ENCODE data around the gene SYDE1.

The SYDE1 gene

DNA sequence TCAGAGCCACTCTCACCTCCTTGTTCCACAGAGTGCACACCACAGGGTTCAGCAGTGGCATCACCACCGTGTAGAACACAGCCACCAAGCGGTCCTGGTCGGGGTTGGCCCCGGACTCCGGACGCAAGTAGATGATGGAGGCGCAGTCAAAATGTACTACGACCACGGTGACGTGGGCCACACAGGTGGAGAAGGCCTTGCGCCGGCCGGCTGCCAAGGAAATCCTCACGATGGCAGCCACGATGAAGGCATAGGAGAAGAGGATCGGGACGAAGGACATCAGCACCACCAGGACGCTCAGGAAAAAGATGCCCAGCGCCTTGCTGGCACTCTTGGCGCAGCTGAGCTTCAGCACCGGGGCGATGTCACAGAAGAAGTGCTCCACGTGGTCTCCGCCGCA is 33.9 kb downstream of the SYDE1 start:
- Histone ChIP-seq H3K79me2 (ENCODE audit: insufficient read depth, low read length) (no peaks in the 10 kb centered on the region), H3K9me3 (ENCODE audit: insufficient read depth, low read depth, low read length) (no peaks in the 10 kb centered on the region), H3K4me3 (ENCODE audit: low read length, poor library complexity, severe bottlenecking) (no peak overlapping the region), H3K9me2 (replicated peaks; ENCODE audit: low read depth, low read length) (no peaks in the 10 kb centered on the region), H3K36me3 (ENCODE audit: insufficient read depth, low read length) (no peaks in the 10 kb centered on the region), H3K9ac (ENCODE audit: low read depth, low read length, poor library complexity, severe bottlenecking) (no peak overlapping the region), H4K20me1 (ENCODE audit: insufficient read depth, low read length, poor library complexity, severe bottlenecking) (no peaks in the 10 kb centered on the region), H3F3A (ENCODE audit: low read depth) (no peaks in the 10 kb centered on the region), H2AFZ (ENCODE audit: low read length) (no peak overlapping the region), H3K4me2 (ENCODE audit: low read depth, low read length, poor library complexity, severe bottlenecking) (no peak overlapping the region), H3K4me1 (ENCODE audit: insufficient read depth, low read length, poor library complexity, severe bottlenecking) (no peaks in the 10 kb centered on the region), H3K27me3 (ENCODE audit: insufficient read depth, low read length, poor library complexity, severe bottlenecking) (no peaks in the 10 kb centered on the region)
- TF ChIP-seq EZH2phosphoT487 (IDR thresholded peaks at IDR 0.05; ENCODE audit: borderline replicate concordance): no peak
- TF ChIP-seq, protein P1, sequence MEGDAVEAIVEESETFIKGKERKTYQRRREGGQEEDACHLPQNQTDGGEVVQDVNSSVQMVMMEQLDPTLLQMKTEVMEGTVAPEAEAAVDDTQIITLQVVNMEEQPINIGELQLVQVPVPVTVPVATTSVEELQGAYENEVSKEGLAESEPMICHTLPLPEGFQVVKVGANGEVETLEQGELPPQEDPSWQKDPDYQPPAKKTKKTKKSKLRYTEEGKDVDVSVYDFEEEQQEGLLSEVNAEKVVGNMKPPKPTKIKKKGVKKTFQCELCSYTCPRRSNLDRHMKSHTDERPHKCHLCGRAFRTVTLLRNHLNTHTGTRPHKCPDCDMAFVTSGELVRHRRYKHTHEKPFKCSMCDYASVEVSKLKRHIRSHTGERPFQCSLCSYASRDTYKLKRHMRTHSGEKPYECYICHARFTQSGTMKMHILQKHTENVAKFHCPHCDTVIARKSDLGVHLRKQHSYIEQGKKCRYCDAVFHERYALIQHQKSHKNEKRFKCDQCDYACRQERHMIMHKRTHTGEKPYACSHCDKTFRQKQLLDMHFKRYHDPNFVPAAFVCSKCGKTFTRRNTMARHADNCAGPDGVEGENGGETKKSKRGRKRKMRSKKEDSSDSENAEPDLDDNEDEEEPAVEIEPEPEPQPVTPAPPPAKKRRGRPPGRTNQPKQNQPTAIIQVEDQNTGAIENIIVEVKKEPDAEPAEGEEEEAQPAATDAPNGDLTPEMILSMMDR (conservative IDR thresholded peaks at IDR 0.05; ENCODE audit: low read length): no peak

DNA sequence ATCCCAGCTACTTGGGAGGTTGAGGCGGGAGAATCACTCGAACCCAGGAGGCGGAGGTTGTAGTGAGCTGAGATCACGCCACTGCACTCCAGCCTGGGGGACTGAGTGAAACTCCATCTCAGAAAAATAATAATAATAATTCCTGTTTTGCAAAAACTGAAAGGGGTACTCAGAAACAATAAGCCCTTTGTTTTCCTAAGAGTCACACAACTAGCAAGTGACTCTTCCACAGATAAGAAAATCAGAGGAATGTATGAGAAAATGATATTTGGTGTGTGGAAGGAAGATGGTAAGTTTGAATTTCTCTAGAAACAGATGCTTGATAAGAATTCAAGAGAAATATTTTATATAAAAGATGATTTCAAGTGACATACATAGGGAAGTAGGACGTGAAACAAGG is 35.1 kb downstream of the SYDE1 start:
- H2AFZ ChIP-seq (ENCODE audit: low read length): no peak overlapping the region
- H4K20me1 ChIP-seq (ENCODE audit: insufficient read depth, low read length, poor library complexity, severe bottlenecking): no peaks in the 10 kb centered on the region
- H3K4me3 ChIP-seq (ENCODE audit: low read length, poor library complexity, severe bottlenecking): no peak overlapping the region
- no peaks in the 10 kb centered on the region for H3K4me1 ChIP-seq (ENCODE audit: insufficient read depth, low read length, poor library complexity, severe bottlenecking)
- H3K79me2 ChIP-seq (ENCODE audit: insufficient read depth, low read length): no peaks in the 10 kb centered on the region
- TF ChIP-seq, protein P1 (conservative IDR thresholded peaks at IDR 0.05; ENCODE audit: low read length): no peak
- TF ChIP-seq EZH2phosphoT487 (IDR thresholded peaks at IDR 0.05; ENCODE audit: borderline replicate concordance): no peak
- no peaks in the 10 kb centered on the region for H3K36me3 ChIP-seq (ENCODE audit: insufficient read depth, low read length)
- no peak overlapping the region for H3K9ac ChIP-seq (ENCODE audit: low read depth, low read length, poor library complexity, severe bottlenecking)
- H3F3A ChIP-seq (ENCODE audit: low read depth): no peaks in the 10 kb centered on the region
- no peaks in the 10 kb centered on the region for H3K9me2 ChIP-seq (replicated peaks; ENCODE audit: low read depth, low read length)
- no peaks in the 10 kb centered on the region for H3K9me3 ChIP-seq (ENCODE audit: insufficient read depth, low read depth, low read length)
- H3K27me3 ChIP-seq (ENCODE audit: insufficient read depth, low read length, poor library complexity, severe bottlenecking): no peaks in the 10 kb centered on the region
- no peak overlapping the region for H3K4me2 ChIP-seq (ENCODE audit: low read depth, low read length, poor library complexity, severe bottlenecking)

DNA sequence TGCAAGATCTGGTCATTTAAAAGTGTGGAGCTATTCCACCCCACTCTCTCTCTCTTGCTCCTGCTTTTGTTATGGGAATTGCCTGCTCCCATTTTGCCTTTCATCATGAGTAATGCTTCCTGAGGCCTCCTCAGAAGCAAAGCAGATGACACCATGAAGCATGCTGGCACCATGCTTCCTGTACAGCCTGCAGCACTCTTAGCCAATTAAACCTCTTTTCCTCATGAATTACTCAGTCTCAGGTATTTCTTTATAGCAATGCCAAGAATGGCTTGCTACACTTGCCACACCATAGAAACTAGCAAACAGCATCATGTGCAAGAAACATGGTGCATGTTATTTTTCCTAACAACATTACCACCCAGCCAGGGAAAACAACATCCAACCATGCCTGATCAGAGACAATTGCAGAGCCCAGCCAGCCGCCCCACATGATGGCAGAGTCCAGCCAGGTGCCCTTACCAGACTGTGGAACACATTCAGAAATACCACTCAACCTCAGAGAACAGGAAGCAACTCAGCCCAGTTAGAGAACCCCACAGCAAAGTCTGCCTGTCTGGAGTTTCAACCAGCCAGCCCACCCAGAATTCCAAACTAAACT is 36.9 kb downstream of the SYDE1 start:
- Histone ChIP-seq H3K9me3 (ENCODE audit: insufficient read depth, low read depth, low read length) (no peaks in the 10 kb centered on the region), H3K9me2 (replicated peaks; ENCODE audit: low read depth, low read length) (no peaks in the 10 kb centered on the region), H3K4me2 (ENCODE audit: low read depth, low read length, poor library complexity, severe bottlenecking) (no peak overlapping the region), H3K79me2 (ENCODE audit: insufficient read depth, low read length) (no peaks in the 10 kb centered on the region), H2AFZ (ENCODE audit: low read length) (no peak overlapping the region), H3F3A (ENCODE audit: low read depth) (no peaks in the 10 kb centered on the region), H3K9ac (ENCODE audit: low read depth, low read length, poor library complexity, severe bottlenecking) (no peak overlapping the region), H3K4me1 (ENCODE audit: insufficient read depth, low read length, poor library complexity, severe bottlenecking) (no peaks in the 10 kb centered on the region), H3K27me3 (ENCODE audit: insufficient read depth, low read length, poor library complexity, severe bottlenecking) (no peaks in the 10 kb centered on the region), H3K36me3 (ENCODE audit: insufficient read depth, low read length) (no peaks in the 10 kb centered on the region), H3K4me3 (ENCODE audit: low read length, poor library complexity, severe bottlenecking) (no peak overlapping the region), H4K20me1 (ENCODE audit: insufficient read depth, low read length, poor library complexity, severe bottlenecking) (no peaks in the 10 kb centered on the region)
- TF ChIP-seq, protein P1 (conservative IDR thresholded peaks at IDR 0.05; ENCODE audit: low read length): no peak
- TF ChIP-seq EZH2phosphoT487 (IDR thresholded peaks at IDR 0.05; ENCODE audit: borderline replicate concordance): no peak

Data from Loucy (cell line).